ENCODE data around the gene PSMD3.

The PSMD3 gene

DNA sequence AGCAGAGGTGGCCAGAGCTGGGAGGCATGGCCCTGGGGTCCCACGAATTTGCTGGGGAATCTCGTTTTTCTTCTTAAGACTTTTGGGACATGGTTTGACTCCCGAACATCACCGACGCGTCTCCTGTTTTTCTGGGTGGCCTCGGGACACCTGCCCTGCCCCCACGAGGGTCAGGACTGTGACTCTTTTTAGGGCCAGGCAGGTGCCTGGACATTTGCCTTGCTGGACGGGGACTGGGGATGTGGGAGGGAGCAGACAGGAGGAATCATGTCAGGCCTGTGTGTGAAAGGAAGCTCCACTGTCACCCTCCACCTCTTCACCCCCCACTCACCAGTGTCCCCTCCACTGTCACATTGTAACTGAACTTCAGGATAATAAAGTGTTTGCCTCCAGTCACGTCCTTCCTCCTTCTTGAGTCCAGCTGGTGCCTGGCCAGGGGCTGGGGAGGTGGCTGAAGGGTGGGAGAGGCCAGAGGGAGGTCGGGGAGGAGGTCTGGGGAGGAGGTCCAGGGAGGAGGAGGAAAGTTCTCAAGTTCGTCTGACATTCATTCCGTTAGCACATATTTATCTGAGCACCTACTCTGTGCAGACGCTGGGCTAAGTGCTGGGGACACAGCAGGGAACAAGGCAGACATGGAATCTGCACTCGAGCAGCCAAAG, 36.9 kb downstream of the PSMD3 start:
- FAIRE-seq: no peak
- TF ChIP-seq POLR2A (IDR thresholded peaks at IDR 0.05; ENCODE audit: low read depth, low read length): no peak
- no peak for DNase-seq (ENCODE audit: insufficient read length, low spot score)

DNA sequence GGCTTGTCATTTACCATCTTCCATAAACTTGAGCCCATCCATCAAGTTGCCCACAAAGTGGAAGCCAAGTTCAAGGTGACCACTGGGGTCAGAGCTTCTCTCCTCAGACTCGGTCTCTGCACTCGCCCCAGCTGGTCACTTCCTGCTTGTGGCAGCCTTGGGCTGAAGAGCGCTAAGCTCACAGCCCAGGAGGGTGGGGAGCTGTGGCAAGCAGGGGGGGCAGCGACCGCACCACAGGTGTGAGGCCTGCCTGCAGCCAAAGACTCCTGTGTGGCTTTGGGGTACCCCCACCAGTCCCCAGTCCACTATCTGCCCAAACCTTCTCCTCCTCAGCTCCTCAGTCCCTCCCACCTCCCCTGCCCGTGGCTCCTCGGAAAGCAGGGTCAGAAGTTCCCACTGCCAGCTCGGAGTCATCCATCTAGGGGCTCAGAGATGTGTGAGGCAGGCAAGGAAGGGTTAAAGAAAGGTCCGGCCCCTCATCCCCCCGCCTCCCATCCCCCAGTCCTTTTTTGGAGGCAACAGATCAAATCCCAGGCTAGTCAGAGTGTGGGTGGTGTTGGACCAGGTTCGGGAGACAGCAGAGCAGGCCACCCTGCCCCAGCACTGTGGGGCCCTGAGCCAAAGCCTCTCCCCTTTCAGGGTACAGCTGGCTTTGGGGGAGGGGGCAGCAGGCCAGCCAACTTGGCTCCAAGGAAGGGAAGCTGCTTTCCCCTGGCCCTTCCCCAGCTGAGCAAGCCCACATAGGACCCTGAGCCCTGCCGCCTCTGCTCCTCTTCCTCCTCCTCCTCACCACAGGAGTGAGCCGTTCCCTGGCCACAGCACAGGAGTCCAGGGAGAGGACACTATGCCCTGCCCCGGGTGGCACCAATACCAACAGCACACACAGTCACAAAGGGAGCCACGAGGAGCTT, 37.9 kb downstream of the PSMD3 start:
- no peak for TF ChIP-seq POLR2A (IDR thresholded peaks at IDR 0.05; ENCODE audit: low read depth, low read length)
- FAIRE-seq (no peak), DNase-seq (ENCODE audit: insufficient read length, low spot score) (no peak)

DNA sequence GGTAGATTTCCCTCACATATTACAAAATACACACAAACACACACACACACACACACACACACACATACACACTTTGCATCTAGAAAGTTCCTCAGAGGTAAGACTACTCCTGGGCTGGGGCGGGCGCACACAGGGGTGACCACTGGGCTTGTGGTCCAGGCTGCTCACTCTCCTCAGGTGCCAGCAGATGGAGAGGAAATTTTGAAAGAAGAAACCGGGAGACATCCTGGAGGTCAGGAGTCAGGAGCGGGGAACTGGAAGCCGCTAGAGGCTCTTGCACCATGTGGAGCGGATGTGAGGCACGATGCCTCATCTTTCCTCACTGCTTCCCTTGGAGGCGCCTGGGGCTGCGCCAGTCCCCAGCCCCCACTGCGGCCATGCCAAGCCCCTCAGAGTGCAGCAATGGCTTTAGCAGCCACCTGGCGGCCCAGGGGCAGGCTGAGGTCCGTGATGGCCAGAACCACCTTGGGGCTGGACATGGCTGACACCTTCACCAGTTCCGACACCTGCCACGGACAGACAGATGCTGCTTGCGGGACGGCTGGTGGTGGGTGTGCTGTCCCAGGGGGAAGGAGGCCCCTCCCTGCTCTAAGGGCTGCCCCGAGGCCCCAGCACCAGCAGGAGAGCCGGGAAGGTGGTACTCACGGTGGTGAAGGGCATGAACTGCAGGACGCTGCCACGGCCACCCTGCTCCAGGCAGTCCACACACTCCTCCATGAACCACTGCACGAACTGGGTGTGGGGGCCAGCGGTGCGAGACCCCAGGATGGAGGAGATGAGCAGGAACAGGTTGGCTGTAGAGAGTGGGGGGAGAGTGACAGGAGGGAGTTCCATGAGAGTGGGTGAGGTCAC, 38.8 kb downstream of the PSMD3 start:
- FAIRE-seq (no peak), DNase-seq (ENCODE audit: insufficient read length, low spot score) (no peak)
- no peak for TF ChIP-seq POLR2A (IDR thresholded peaks at IDR 0.05; ENCODE audit: low read depth, low read length)

DNA sequence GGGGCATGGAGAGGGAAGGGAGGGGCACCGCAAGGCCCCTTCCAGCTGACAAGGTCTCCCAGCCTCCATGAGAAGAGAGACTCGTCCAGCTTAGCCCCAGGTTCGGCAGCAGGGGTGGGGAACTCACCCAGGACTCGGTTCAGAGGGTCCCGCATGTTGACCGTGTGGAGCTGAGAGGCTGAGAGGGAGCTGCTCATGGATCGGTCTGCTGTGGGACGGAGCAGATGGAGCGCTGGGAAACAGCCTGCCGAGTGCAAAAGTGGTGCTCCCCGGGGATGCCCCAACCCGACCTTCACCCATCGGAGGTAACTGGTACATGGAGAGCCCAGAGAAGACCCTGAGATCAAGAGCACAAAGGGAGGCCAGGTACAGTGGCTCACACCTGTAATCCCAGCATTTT, 39.5 kb downstream of the PSMD3 start:
- no peak for TF ChIP-seq POLR2A (IDR thresholded peaks at IDR 0.05; ENCODE audit: low read depth, low read length)
- DNase-seq (ENCODE audit: insufficient read length, low spot score) (no peak), FAIRE-seq (no peak)

DNA sequence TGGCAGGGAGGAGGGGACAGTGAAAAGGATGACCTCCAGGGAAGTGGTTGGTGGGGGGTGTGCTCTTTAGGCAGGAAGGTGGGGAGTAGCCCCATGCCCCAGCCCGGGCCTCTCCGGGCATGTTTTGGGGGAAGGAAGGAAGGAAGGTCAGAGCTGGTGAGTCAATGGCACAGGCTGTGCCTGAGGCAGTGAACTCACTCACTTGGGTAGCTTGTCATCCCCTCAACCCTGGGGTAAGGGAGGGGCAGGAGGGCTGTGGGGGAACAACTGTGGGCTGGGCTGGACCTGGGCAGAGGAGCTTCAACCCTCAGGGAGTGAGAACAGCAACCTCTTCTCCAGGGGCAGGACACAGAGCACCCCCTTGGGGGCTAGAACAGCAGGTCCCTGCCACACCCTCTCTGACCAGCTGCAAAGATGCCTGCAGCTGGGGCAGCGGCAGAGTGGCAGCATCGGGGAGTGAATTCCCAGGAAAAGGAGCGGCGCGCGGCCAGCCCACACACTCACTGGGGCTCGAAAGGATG, 40.9 kb downstream of the PSMD3 start:
- FAIRE-seq (peak; percentile 79), DNase-seq (ENCODE audit: insufficient read length, low spot score) (peak; percentile 96)
- TF ChIP-seq POLR2A (IDR thresholded peaks at IDR 0.05; ENCODE audit: low read depth, low read length): no peak

DNA sequence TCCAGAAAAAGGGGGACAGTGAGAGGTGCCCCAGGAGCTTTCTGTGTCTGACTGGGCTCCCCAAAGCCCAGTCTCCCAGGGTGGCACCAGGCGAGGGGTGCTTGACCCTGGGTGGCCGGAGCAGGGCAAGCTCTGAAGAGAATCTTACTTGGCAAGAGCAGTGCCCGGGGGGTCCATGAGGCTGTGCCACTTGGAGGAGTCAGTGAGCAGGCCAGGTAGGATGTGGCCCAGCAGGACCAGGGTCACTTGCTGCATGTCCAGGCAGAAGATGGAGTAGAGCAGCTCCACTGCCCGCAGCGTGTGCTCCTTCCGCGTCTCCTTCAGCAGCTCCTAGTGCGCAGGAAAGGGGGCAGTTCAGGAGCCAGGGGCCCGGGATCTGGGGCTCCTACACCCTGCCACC, 41.9 kb downstream of the PSMD3 start:
- TF ChIP-seq POLR2A (IDR thresholded peaks at IDR 0.05; ENCODE audit: low read depth, low read length): no peak
- FAIRE-seq (no peak), DNase-seq (ENCODE audit: insufficient read length, low spot score) (no peak)

DNA sequence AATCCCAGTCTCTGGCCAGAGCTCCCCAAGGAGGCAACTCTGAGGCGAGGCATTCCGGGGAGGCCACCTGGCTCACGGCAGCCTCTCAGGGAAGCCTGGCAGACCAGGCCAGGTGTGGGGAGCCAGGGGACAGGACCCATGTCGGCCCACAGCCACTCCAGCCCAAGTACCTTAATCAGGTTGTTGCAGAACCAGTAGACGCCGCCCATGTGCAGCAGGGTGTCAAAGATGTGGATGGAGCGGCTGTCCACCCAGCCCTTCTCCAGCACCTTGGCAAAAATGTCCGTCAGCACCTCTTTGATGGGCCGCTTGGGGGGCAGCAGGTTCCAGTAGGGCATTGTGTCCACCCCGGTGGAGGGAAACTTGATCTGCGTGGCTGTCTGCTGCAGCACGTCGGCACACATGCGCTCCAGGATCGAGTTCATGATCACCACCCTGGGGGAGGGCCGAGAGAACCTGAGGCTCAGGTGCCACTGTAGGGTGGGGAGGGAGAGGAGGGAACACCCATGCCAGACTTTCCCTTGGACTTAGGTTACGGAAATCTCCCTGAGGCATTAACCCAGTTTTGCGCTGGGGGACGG, 42.4 kb downstream of the PSMD3 start:
- TF ChIP-seq POLR2A (IDR thresholded peaks at IDR 0.05; ENCODE audit: low read depth, low read length): no peak
- DNase-seq (ENCODE audit: insufficient read length, low spot score) (no peak), FAIRE-seq (no peak)

DNA sequence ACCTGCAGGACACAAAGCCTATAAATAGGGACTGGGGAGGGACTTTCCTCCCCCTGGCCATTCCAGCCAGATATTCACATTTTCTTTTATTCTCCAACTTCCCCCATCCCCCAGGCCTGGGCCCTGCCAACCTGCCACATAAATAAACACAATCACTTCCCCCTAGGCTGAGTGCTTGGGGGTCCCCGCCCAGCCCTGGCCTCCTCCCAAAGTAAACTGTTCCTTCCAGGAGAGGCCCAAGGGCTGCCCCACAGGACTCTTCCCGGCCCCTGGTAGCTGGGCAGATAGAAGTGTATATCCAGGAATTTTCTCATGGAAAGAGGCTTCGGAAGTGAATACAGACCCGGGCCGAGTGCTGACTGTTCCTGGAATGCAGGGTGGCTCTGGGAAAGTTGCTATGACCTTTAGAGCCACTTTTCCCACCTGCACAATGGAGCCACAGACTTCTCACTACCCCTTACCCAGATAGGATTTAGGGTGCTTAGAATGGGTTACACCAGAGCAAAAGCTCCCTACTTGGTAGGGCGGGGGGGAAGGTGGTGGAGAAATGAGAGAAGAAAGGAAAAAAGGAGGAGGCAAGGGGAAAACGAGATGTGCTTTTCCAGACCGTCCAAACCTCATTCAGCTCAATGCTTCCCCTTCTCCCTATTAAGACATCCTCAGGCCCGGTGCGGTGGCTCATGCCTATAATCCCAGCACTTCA, 43.1 kb downstream of the PSMD3 start:
- no peak for TF ChIP-seq POLR2A (IDR thresholded peaks at IDR 0.05; ENCODE audit: low read depth, low read length)
- no peak for FAIRE-seq
- no peak for DNase-seq (ENCODE audit: insufficient read length, low spot score)

DNA sequence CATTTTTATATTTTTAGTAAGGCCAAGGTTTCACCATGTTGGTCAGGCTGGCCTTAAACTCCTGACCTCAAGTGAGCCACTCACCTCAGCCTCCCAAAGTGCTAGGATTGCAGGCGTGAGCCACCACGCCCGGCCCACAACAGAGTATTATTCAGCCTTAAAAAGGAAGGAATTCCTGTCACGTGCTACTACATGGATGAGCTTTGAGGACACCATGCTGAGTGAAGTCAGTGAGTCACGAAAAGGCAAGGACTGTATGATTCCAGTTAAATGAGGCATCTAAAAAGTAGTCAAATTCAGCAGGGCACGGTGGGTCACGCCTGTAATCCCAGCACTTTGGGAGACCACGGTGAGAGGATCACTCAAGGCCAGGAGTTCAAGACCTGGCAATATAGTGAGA, 44.3 kb downstream of the PSMD3 start:
- DNase-seq (ENCODE audit: insufficient read length, low spot score) (no peak), FAIRE-seq (no peak)
- no peak for TF ChIP-seq POLR2A (IDR thresholded peaks at IDR 0.05; ENCODE audit: low read depth, low read length)

DNA sequence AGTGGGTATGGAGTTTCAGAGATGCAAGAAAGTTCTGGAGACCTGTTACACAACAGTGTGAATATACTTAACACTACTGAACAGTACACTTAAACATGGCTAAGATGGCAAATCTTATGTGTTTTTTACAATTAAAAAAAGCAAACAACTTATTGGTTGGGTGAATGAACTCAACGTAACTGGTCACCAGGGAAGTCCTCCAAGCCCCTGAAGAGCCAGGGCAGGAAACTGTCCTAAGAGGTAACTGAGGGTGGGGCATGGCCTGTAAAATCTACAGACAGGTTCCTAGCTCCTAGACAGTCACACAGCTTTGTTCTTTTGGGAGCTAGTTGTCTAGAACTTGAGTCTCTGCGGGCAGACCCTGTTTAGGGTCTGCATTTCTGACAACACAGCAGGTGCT, 45.0 kb downstream of the PSMD3 start:
- no peak for FAIRE-seq
- DNase-seq (ENCODE audit: insufficient read length, low spot score): no peak
- TF ChIP-seq POLR2A (IDR thresholded peaks at IDR 0.05; ENCODE audit: low read depth, low read length): no peak

DNA sequence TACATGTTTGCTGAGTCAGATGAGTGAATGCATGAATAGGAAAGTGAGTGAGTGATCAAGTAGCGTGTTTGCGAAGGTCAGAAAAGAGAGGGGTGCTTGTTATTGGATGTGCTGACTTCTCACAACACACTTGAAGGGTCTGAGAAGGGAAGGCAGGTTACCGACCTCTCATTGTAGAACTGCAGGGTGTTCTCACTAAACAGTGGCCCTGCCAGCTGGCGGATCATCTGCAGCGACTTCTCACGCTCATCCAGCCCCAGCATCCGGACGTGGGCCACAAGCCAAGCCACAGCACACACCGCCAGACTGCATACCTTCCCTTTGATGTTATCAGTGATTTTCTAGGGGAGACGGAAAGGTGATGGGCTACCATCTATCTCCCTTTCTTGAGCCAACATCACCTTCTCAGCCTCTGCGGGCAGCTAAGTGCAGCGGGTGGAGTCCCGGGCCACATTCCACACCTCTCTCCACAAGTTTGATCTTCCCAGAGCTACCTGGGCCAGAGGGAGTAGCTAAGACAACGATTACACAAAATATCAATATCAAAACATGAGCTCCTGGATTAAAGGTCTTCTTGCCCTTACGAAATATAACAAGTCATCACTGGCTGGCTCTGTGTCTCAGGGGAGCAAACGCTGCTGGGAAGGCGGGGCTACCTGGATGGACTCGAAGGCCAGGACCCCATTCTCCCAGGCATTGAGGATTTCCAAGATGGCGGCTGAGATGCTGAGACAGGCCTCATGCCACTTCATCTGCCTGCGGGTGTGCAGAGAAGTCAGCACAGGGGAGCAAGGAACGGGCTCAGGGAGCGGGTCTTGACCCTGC, 45.6 kb downstream of the PSMD3 start:
- no peak for DNase-seq (ENCODE audit: insufficient read length, low spot score)
- TF ChIP-seq POLR2A (IDR thresholded peaks at IDR 0.05; ENCODE audit: low read depth, low read length): no peak
- FAIRE-seq: no peak
